ENCODE results near the gene NECAB2. TPM values are rescaled to one million over a fixed set of nuclear protein-coding genes. Genes with fewer than 3 reads are reported as not detected.

NECAB2 gene
- total RNA-seq, 1 donor from 2014 or later: 0.40 TPM

DNA sequence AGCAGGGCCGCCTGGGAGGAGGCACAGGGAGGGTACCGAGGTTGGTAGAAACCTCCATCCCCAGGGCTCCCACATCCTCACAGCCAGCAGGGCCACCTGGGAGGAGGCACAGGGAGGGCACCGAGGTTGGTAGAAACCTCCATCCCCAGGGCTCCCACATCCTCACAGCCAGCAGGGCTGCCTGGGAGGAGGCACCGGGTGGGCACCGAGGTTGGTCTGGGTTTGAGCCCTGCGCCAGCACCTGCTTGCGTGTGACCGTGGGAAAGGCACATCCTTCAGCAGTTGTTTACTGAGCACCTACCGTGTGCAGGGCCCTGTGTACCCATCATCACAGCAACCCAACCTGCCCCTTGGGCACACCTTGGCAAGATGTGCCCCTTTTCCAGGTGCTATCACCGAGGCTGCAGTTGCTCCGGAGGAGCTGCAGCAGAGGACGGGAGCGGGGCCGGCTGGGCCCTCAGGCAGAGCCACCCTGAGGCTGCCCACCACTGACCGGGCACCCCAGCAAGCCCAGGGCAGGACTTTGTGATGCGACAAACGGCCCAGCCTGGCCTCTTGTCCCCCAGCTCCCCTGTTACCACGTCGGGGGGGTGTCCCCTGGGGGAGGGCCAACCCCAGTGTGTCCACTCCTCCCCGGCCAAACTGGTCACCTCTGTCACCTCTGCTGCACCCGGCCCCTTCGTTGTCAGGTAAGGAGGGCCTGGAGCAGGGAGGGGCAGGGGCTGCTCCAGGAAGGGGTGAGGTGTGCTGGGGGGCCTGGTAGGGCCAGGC is 37.1 kb upstream of the NECAB2 start:
- no peaks in the 10 kb centered on the region for H3K36me3 Mint-ChIP-seq (ENCODE audit: low read depth)
- no peak overlapping the region for H3K4me3 Mint-ChIP-seq (ENCODE audit: unreplicated experiment)
- peaks cover 10% of the 10 kb centered on the region for H3K4me1 Mint-ChIP-seq (ENCODE audit: low read depth)
- H3K27me3 Mint-ChIP-seq (ENCODE audit: low read depth): no peaks in the 10 kb centered on the region
- no peak overlapping the region for H3K27ac Mint-ChIP-seq (ENCODE audit: unreplicated experiment)
- TF ChIP-seq, protein P1, sequence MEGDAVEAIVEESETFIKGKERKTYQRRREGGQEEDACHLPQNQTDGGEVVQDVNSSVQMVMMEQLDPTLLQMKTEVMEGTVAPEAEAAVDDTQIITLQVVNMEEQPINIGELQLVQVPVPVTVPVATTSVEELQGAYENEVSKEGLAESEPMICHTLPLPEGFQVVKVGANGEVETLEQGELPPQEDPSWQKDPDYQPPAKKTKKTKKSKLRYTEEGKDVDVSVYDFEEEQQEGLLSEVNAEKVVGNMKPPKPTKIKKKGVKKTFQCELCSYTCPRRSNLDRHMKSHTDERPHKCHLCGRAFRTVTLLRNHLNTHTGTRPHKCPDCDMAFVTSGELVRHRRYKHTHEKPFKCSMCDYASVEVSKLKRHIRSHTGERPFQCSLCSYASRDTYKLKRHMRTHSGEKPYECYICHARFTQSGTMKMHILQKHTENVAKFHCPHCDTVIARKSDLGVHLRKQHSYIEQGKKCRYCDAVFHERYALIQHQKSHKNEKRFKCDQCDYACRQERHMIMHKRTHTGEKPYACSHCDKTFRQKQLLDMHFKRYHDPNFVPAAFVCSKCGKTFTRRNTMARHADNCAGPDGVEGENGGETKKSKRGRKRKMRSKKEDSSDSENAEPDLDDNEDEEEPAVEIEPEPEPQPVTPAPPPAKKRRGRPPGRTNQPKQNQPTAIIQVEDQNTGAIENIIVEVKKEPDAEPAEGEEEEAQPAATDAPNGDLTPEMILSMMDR (IDR thresholded peaks at IDR 0.05): no peak
- H3K9me3 Mint-ChIP-seq (ENCODE audit: low read depth): no peaks in the 10 kb centered on the region
- DNase-seq (ENCODE audit: low spot score): no peak

DNA sequence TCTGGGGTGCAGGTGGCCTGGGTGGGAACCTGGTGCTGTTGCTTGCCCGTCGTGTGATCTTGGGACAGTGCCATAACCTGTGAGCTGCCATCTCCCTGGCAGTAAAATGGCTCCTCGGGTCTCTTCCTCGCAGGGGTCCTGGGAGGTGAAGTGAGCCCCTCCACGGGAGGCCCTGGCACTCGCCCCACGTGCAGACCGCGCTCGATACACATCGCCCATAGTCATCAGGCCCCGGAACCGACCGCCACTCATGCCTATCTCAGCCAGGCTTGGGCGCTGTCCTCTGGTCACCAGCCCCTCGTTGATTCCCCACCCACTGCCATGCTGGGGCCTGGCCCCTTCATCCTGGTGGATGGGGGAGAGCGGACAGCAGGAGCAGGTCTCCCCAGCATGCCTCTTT is 36.5 kb upstream of the NECAB2 start:
- Mint-ChIP-seq H3K36me3 (ENCODE audit: low read depth) (no peaks in the 10 kb centered on the region), H3K27me3 (ENCODE audit: low read depth) (no peaks in the 10 kb centered on the region), H3K4me3 (ENCODE audit: unreplicated experiment) (no peak overlapping the region), H3K27ac (ENCODE audit: unreplicated experiment) (no peak overlapping the region), H3K4me1 (ENCODE audit: low read depth) (peaks cover 6% of the 10 kb centered on the region), H3K9me3 (ENCODE audit: low read depth) (no peaks in the 10 kb centered on the region)
- TF ChIP-seq, protein P1 (IDR thresholded peaks at IDR 0.05): no peak
- DNase-seq (ENCODE audit: low spot score): no peak

DNA sequence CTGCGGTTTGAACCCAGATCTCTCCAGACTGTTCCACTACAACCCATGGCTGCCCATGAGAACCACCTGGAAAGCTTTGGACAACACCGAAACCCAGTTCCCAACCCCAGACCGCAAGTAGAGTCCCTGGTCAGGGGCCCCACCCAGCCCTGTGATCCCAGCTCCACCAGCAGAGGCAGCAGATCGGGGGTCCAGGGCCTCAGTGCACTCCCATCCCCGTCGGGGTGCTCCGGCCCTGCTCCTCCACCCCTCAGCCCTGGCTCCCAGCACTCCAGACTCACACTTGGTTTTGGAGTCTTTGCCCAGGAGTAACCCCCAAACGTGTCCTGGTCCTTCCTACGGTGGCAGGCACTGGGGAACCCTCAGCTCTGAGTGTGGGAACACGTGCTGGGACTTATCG is 35.7 kb upstream of the NECAB2 start:
- Mint-ChIP-seq H3K36me3 (ENCODE audit: low read depth) (no peaks in the 10 kb centered on the region), H3K27me3 (ENCODE audit: low read depth) (no peaks in the 10 kb centered on the region), H3K4me1 (ENCODE audit: low read depth) (no peaks in the 10 kb centered on the region), H3K4me3 (ENCODE audit: unreplicated experiment) (no peak overlapping the region), H3K27ac (ENCODE audit: unreplicated experiment) (no peak overlapping the region), H3K9me3 (ENCODE audit: low read depth) (no peaks in the 10 kb centered on the region)
- DNase-seq (ENCODE audit: low spot score): no peak
- TF ChIP-seq, protein P1 (IDR thresholded peaks at IDR 0.05): no peak

DNA sequence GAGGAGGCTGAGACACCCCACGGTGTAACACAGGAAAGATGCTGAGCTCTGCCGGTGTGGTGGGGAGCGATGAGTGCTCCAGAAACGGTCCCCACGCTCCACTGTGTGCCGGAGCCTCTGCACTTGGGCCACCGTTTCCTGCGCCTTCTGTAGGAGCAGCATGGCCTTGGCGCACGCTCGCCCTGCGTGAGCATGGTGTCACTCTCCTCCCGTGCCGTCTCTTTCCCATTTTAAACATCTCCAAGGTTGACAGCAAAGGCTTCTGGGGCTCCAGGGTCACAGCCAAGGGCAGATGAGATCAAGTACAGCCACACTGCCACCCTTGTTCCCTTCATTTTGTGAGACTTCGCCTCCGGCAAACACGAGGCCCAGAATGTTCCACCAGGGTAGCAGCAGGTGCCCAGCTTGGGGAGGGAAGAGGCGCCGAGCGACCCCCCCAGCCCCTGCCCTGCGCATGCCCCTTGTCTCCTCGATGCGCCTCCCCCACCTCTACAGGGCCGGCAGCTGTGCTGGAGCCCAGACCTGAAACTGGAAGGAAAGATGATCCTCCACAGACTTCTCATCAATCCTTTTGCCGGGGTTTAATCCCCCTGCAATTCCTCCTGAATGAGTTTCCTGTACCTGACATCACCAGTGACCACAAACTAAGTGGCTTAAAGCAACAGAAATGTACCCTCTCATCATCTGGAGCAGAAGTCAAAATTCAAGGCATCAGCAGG is 34.9 kb upstream of the NECAB2 start:
- TF ChIP-seq, protein P1 (IDR thresholded peaks at IDR 0.05): no peak
- Mint-ChIP-seq H3K27ac (ENCODE audit: unreplicated experiment) (no peak overlapping the region), H3K9me3 (ENCODE audit: low read depth) (no peaks in the 10 kb centered on the region), H3K27me3 (ENCODE audit: low read depth) (no peaks in the 10 kb centered on the region), H3K4me3 (ENCODE audit: unreplicated experiment) (no peak overlapping the region), H3K36me3 (ENCODE audit: low read depth) (no peaks in the 10 kb centered on the region), H3K4me1 (ENCODE audit: low read depth) (no peaks in the 10 kb centered on the region)
- DNase-seq (ENCODE audit: low spot score): no peak

DNA sequence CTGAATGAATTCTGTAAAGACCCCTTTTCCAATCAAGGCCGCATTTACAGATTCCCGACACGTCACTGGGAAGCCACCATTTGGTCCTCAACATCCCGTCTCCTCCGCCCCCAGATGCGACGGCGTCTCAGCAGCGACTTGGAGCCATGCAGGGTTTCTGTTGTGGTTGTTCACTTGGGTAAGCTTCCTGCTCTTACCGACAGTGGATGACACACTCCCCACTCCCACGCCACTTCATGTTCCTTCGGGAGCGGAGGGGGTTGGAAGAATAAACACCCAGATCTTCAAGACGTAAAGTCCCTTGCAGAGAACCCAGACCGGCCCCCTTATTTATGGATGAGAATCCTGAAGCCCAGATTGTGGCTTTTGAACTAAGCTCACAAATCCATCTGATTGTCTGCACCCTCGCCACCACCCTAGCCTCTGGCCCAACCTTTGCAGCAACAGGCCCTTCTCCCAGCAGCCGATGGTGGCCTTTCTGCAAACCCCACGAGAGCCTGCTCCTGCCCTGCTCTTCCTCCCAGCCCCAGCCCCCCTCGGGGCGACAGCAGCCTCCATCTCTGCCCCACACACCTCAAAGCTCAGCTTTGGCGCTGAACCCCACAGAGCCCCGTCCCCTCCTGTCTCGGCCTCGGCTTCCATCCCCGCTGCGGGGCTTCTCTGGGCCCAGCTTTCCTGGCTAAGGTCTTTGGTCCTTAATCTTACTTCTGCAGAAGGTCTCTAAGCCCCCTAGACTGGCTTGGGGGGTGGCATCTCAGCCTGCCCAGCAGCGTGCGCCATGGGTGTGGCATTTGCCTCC is 34.0 kb upstream of the NECAB2 start:
- Mint-ChIP-seq H3K27me3 (ENCODE audit: low read depth) (no peaks in the 10 kb centered on the region), H3K4me1 (ENCODE audit: low read depth) (no peaks in the 10 kb centered on the region), H3K27ac (ENCODE audit: unreplicated experiment) (no peak overlapping the region), H3K36me3 (ENCODE audit: low read depth) (no peaks in the 10 kb centered on the region), H3K4me3 (ENCODE audit: unreplicated experiment) (no peak overlapping the region), H3K9me3 (ENCODE audit: low read depth) (no peaks in the 10 kb centered on the region)
- DNase-seq (ENCODE audit: low spot score): no peak
- TF ChIP-seq, protein P1 (IDR thresholded peaks at IDR 0.05): no peak

All from chondrocyte (in vitro differentiated cells).